Brain microvascular endothelial cell (primary cell): Measurements from ENCODE around the gene KIF7.

Source experiments
- DNase-seq: peaks from one replicate; pipeline ENCODE4 v3.0.0-alpha.2; 2020
- H3K27ac ChIP-seq: fragments of 250-450 bp; sonication (Bioruptor Pico); 2 replicates; pipeline ENCODE4 v1.5.1; 2020; ENCODE audit warnings: mild to moderate bottlenecking, moderate library complexity
- H3K27me3 ChIP-seq: fragments of 250-450 bp; sonication (Bioruptor Pico); replicated peaks from 2 replicates; pipeline ENCODE4 v1.5.1; 2020; ENCODE audit warnings: mild to moderate bottlenecking
- H3K36me3 ChIP-seq: fragments of 250-450 bp; sonication (Bioruptor Pico); replicated peaks from 2 replicates; pipeline ENCODE4 v1.5.1; 2020; ENCODE audit warnings: mild to moderate bottlenecking
- H3K4me3 ChIP-seq: 2 replicates; pipeline ENCODE4 v1.5.1; 2011; ENCODE audit warnings: low read depth, mild to moderate bottlenecking, control low read depth, low read length, moderate library complexity
- CTCF ChIP-seq: IDR thresholded peaks from 2 replicates; pipeline ENCODE4 v1.5.1; 2011; ENCODE audit warnings: low read depth, mild to moderate bottlenecking, moderate library complexity, low read length, control low read depth, inconsistent platforms; ENCODE audit errors: missing control alignments
- in situ Hi-C: cut with HindIII; loops from 2 replicates; pipeline ENCODE4 v1.10.0; 2017; ENCODE audit warnings: low sequenced_read_pairs, low pct_ligation_motif_present

Gene KIF7

GRCh38 chr15:89672221-89673164, 17.2 kb upstream of the KIF7 start:
- H3K27me3 ChIP-seq = no peaks in the 10 kb centered on the region

GRCh38 chr15:89671687-89672086, 16.4 kb upstream of the KIF7 start:
- DNase-seq = no peak
- H3K4me3 ChIP-seq = no peak overlapping the region
- in situ Hi-C loops = no loop called here
- TF ChIP-seq CTCF = no peak
- H3K27ac ChIP-seq = no peak overlapping the region
- no peaks in the 10 kb centered on the region for H3K27me3 ChIP-seq
- H3K36me3 ChIP-seq = no peaks in the 10 kb centered on the region

More at GRCh38 chr15:89672221-89673164, 17.2 kb upstream of the KIF7 start:
- in situ Hi-C loops = no loop called here
- no peak overlapping the region for H3K27ac ChIP-seq
- no peak for TF ChIP-seq CTCF
- H3K4me3 ChIP-seq = no peak overlapping the region
- no peak for DNase-seq
- no peaks in the 10 kb centered on the region for H3K36me3 ChIP-seq

GRCh38 chr15:89670971-89671560, 15.8 kb upstream of the KIF7 start:
- H3K36me3 ChIP-seq = no peaks in the 10 kb centered on the region
- in situ Hi-C loops = no loop called here
- H3K4me3 ChIP-seq = no peak overlapping the region
- no peaks in the 10 kb centered on the region for H3K27me3 ChIP-seq
- DNase-seq = no peak
- no peak overlapping the region for H3K27ac ChIP-seq
- no peak for TF ChIP-seq CTCF

GRCh38 chr15:89669941-89670340, 14.7 kb upstream of the KIF7 start:
- in situ Hi-C loops = no loop called here
- TF ChIP-seq CTCF = no peak
- Histone ChIP-seq H3K4me3 (no peak overlapping the region), H3K27ac (no peak overlapping the region), H3K27me3 (no peaks in the 10 kb centered on the region), H3K36me3 (no peaks in the 10 kb centered on the region)
- no peak for DNase-seq

- DNase-seq = no peak
- no peak for TF ChIP-seq CTCF
- H3K4me3 ChIP-seq = no peak overlapping the region
- in situ Hi-C loops = no loop called here
- no peak overlapping the region for H3K27ac ChIP-seq
- H3K36me3 ChIP-seq = no peaks in the 10 kb centered on the region
- H3K27me3 ChIP-seq = no peaks in the 10 kb centered on the region
Observed at GRCh38 chr15:89669309-89669865, 14.1 kb upstream of the KIF7 start.
